T-cell (primary cell): ENCODE results near the gene HSBP1L1. TPM values are rescaled to one million over a fixed set of nuclear protein-coding genes. Genes with fewer than 3 reads are reported as not detected.

Source experiments
- ATAC-seq, 4 experiments: fragments of 200-7000 bp in 3 of 4; fragments of 150-1000 bp in 1 of 4; cut with Tn5 transposase; replicated peaks in 1 of 4; 1 replicate in 3 of 4; 2 replicates in 1 of 4; pipeline ENCODE4 v1.10.0; 2021; ENCODE audit warnings: moderate library complexity in 3 of 4, mild to moderate bottlenecking in 2 of 4, moderate number of reproducible peaks in 1 of 4
- CTCF ChIA-PET, 2 donors: fragments of 300-600 bp; sonication (Branson Sonifier 250); formaldehyde crosslinking; loops; one replicate each; lab custom pipeline; 2022; ENCODE audit warnings: antibody characterized with exemption in 2 of 2; lab: Charles Lee
- POLR2A ChIA-PET, 2 donors: fragments of 300-600 bp; sonication (Branson Sonifier 250); formaldehyde crosslinking; loops; one replicate each; lab custom pipeline; 2022; ENCODE audit warnings: antibody characterized with exemption in 2 of 2; lab: Charles Lee
- DNase-seq, 35 experiments: peaks; one replicate each; pipeline versions ENCODE4 v3.0.0 to v3.0.0-alpha.2; 2013 to 2023
- H3K27ac ChIP-seq: one replicate; pipeline ENCODE4 v1.5.1; 2013; ENCODE audit warnings: low read length
- H3K27me3 ChIP-seq, 2 experiments: replicated peaks in 1 of 2; 1 replicate in 1 of 2; 2 replicates in 1 of 2; pipeline versions ENCODE4 v1.6.1 to v1.7.0; 2013; ENCODE audit warnings: low read length in 1 of 2, mixed read lengths in 1 of 2; ENCODE audit not compliant: control insufficient read depth in 2 of 2, insufficient read depth in 2 of 2; ENCODE audit errors: extremely low read depth in 1 of 2
- H3K36me3 ChIP-seq, 2 donors: 1 replicate in 1 of 2; 2 replicates in 1 of 2; pipeline versions ENCODE4 v1.6.1 to v1.7.0; 2013; ENCODE audit warnings: low read length in 1 of 2; ENCODE audit not compliant: control insufficient read depth in 2 of 2, insufficient read depth in 1 of 2; ENCODE audit errors: extremely low read depth in 1 of 2
- H3K4me1 ChIP-seq, 2 experiments: 1 replicate in 1 of 2; 2 replicates in 1 of 2; pipeline versions ENCODE4 v1.6.1 to v1.7.0; 2013; ENCODE audit warnings: low read length in 2 of 2, mixed read lengths in 1 of 2; ENCODE audit not compliant: insufficient read depth in 2 of 2, control insufficient read depth in 1 of 2; ENCODE audit errors: extremely low read depth in 1 of 2
- H3K4me3 ChIP-seq, 2 donors: 1 replicate in 1 of 2; 2 replicates in 1 of 2; pipeline versions ENCODE4 v1.5.1 to v1.7.0; 2013; ENCODE audit warnings: mild to moderate bottlenecking in 2 of 2, low read length in 1 of 2, moderate library complexity in 1 of 2; ENCODE audit not compliant: control insufficient read depth in 1 of 2; ENCODE audit errors: extremely low read depth in 1 of 2
- H3K9me3 ChIP-seq: 2 replicates; pipeline ENCODE4 v1.7.0; 2013
- H3K27ac Mint-ChIP-seq, 2 donors: one replicate each; pipeline ENCODE4 v1.8.0; 2020 to 2021; ENCODE audit warnings: mild to moderate bottlenecking in 2 of 2, mixed read lengths in 2 of 2
- H3K27me3 Mint-ChIP-seq, 2 donors: one replicate each; pipeline ENCODE4 v1.8.0; 2021 to 2022; ENCODE audit warnings: mixed read lengths in 2 of 2
- H3K36me3 Mint-ChIP-seq: one replicate; pipeline ENCODE4 v1.8.0; 2021; ENCODE audit warnings: mixed read lengths
- H3K4me1 Mint-ChIP-seq, 3 donors: one replicate each; pipeline ENCODE4 v1.8.0; 2020 to 2022; ENCODE audit warnings: mixed read lengths in 3 of 3, mild to moderate bottlenecking in 1 of 3
- H3K4me3 Mint-ChIP-seq, 3 donors: one replicate each; pipeline ENCODE4 v1.8.0; 2020 to 2022; ENCODE audit warnings: mild to moderate bottlenecking in 3 of 3, mixed read lengths in 3 of 3, moderate library complexity in 3 of 3
- H3K9me3 Mint-ChIP-seq, 3 donors: one replicate each; pipeline ENCODE4 v1.8.0; 2020 to 2022; ENCODE audit warnings: mixed read lengths in 3 of 3
- WGBS: methylation state at CpG from one replicate; pipeline ENCODE4 v1.1.5; 2013; ENCODE audit warnings: missing lambda C conversion rate; ENCODE audit not compliant: insufficient coverage; 5-methylcytosine and 5-hydroxymethylcytosine counted together
- total RNA-seq, 35 experiments: library from RNA in 6 of 35; stranded (reverse) in 6 of 35; fragments of 120-200 nt in 1 of 35; gene quantifications; one replicate each; pipeline versions ENCODE4 v1.2.1 to v1.2.4 and lab custom pipeline; 2013 to 2026

HSBP1L1 gene
- total RNA-seq, 5 donors from 2014 or later (not counting 1 experiment from before 2014, with no cell fraction given) = 17.3 to 26.6 (median 20.6) TPM

DNA sequence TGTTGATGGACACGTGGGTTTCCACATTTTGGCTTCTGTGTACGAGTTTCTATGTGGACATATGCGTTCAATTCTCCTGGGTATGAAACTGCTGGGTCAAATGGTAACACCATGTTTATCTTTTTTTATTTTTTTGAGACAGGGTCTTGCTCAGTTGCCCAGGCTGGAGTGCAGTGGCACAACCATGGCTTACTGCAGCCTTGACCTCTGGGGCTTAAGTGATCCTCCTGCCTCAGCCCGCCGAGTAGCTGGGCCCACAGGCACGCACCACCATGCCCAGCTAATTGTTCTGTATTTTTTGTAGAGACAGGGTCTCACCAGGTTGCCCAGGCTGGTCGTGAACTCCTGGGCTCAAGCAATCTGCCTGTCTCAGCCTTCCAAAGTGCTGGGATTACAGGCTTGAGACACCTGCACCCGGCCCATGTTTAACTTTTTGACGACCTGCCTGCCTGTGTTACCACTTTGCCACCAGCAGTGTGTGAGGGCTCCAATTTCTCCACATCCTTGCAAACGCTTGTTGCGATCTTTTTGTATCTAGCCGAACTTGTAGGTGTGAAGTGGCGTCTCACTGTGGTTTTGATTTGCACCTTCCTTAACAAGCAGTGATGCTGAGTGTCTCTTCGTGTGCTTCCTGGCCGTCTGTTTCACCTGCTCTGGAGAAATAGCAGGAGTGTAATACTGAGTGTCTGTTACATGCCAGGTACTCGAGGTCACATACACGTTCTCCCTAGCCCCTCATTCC is 6.9 kb downstream of the HSBP1L1 start:
- Histone ChIP-seq H3K4me3 (no peak overlapping the region), H3K27me3 (no peaks in the 10 kb centered on the region), H3K36me3 (peaks cover 20 to 52% of the 10 kb centered on the region in 2 donors), H3K27ac (no peak overlapping the region), H3K9me3 (no peaks in the 10 kb centered on the region), H3K4me1 (peaks cover 0 to 5% of the 10 kb centered on the region in 2 experiments)
- ChIA-PET POLR2A (no interaction called here), CTCF (no interaction called here)
- ATAC-seq (no peak), DNase-seq (peak in 1 of 35 experiments; percentile 32)
- H3K36me3 Mint-ChIP-seq = peaks cover 34% of the 10 kb centered on the region
- peak overlapping the region in 1 of 2 donors; percentile 2 for H3K27ac Mint-ChIP-seq
- H3K4me3 Mint-ChIP-seq = peak overlapping the region in 1 of 3 donors; percentile 18
- H3K27me3 Mint-ChIP-seq = no peaks in the 10 kb centered on the region
- H3K9me3 Mint-ChIP-seq = no peaks in the 10 kb centered on the region
- H3K4me1 Mint-ChIP-seq = peaks cover 8 to 19% (median 16%) of the 10 kb centered on the region in 3 donors
- 90% methylated on average over 13 of the region's 17 CpGs for WGBS

DNA sequence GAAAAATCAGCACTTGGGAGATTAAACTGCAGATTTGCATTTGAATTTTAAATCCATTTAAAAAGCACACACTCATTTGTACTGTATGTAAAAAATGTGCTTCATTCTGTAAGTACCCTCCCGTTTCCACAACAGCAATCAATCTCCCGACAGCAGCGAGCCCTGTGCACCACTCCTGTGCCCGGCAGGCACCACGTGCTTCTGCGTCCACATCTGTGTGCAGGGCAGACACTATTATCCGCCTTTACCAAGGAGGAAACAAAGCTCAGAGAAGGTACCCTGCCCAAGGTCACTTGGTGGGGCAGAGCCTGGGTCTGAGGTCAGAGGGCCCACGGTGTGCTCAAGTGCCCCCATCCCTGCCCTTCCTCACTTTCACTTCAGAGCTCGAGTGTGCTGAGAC is 7.5 kb downstream of the HSBP1L1 start:
- H3K27me3 Mint-ChIP-seq = no peaks in the 10 kb centered on the region
- ATAC-seq = no peak
- Histone ChIP-seq H3K4me1 (peaks cover 0 to 5% of the 10 kb centered on the region in 2 experiments), H3K9me3 (no peaks in the 10 kb centered on the region), H3K27ac (no peak overlapping the region), H3K4me3 (no peak overlapping the region), H3K36me3 (peaks cover 26 to 52% of the 10 kb centered on the region in 2 donors), H3K27me3 (no peaks in the 10 kb centered on the region)
- H3K4me3 Mint-ChIP-seq = no peak overlapping the region
- ChIA-PET POLR2A (no interaction called here), CTCF (no interaction called here)
- no peak overlapping the region for H3K27ac Mint-ChIP-seq
- WGBS = 87% methylated on average over 6 of the region's 9 CpGs
- peaks cover 8 to 19% (median 16%) of the 10 kb centered on the region in 3 donors for H3K4me1 Mint-ChIP-seq
- no peak for DNase-seq
- peaks cover 34% of the 10 kb centered on the region for H3K36me3 Mint-ChIP-seq
- H3K9me3 Mint-ChIP-seq = no peaks in the 10 kb centered on the region

DNA sequence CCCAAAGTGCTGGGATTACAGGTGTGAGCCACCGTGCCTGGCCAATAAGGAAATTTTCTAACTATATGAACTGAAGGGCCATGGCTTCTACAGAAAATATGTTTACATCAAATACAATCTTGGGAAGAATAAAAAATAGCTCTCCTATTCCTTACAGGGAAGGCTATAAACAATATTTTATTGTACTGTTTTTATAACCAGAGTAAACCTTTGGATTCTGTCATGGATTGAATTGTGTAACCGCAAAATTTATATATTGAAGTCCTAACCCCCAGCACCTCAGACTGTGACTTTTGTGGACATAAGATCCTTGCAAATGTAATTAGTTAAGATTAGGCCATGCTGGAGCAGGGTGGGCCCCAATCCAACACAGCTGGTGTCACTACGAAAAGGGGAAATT is 8.3 kb downstream of the HSBP1L1 start:
- H3K27ac Mint-ChIP-seq = no peak overlapping the region
- H3K4me3 Mint-ChIP-seq = no peak overlapping the region
- POLR2A ChIA-PET = no interaction called here
- H3K36me3 Mint-ChIP-seq = peaks cover 34% of the 10 kb centered on the region
- Histone ChIP-seq H3K4me3 (no peak overlapping the region), H3K9me3 (no peaks in the 10 kb centered on the region), H3K4me1 (peaks cover 0 to 5% of the 10 kb centered on the region in 2 experiments), H3K27ac (no peak overlapping the region), H3K36me3 (peaks cover 26 to 52% of the 10 kb centered on the region in 2 donors), H3K27me3 (no peaks in the 10 kb centered on the region)
- 100% methylated on average over 1 of the region's 3 CpGs for WGBS
- peaks cover 10 to 23% (median 17%) of the 10 kb centered on the region in 3 donors for H3K4me1 Mint-ChIP-seq
- ATAC-seq (no peak), DNase-seq (no peak)
- no peaks in the 10 kb centered on the region for H3K27me3 Mint-ChIP-seq
- no peaks in the 10 kb centered on the region for H3K9me3 Mint-ChIP-seq
- CTCF ChIA-PET = no interaction called here

DNA sequence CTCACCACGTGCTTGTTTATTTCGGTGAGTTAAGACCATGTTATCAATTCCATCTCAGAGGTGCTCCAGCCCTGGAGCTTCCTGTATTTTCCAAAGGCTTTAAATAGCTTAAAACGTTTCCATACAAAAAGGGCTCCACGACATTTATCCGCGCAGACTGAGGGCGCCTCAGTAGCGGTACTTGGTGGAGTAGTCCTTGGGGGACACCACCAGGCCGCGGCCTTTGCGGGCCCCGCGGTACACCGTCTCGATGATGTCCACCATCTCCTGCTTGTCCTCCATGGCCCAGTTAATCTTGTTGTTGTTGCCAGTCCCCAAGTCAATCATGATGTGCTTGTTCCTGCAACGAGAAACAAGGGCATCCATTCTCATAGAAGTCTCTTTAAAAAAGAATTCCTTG is 9.1 kb downstream of the HSBP1L1 start:
- H3K4me1 ChIP-seq = peaks cover 0 to 5% of the 10 kb centered on the region in 2 experiments
- H3K27me3 ChIP-seq = no peaks in the 10 kb centered on the region
- Mint-ChIP-seq H3K36me3 (peaks cover 38% of the 10 kb centered on the region), H3K4me3 (no peak overlapping the region), H3K27me3 (no peaks in the 10 kb centered on the region), H3K27ac (no peak overlapping the region), H3K4me1 (peaks cover 13 to 29% (median 22%) of the 10 kb centered on the region in 3 donors), H3K9me3 (no peaks in the 10 kb centered on the region)
- H3K4me3 ChIP-seq = no peak overlapping the region
- no peak for ATAC-seq
- whole genome bisulfite sequencing = 97% methylated on average over 16 of the region's 16 CpGs
- POLR2A ChIA-PET = no interaction called here
- DNase-seq = no peak
- H3K9me3 ChIP-seq = no peaks in the 10 kb centered on the region
- peaks cover 26 to 52% of the 10 kb centered on the region in 2 donors for H3K36me3 ChIP-seq
- no peak overlapping the region for H3K27ac ChIP-seq
- CTCF ChIA-PET = no interaction called here

DNA sequence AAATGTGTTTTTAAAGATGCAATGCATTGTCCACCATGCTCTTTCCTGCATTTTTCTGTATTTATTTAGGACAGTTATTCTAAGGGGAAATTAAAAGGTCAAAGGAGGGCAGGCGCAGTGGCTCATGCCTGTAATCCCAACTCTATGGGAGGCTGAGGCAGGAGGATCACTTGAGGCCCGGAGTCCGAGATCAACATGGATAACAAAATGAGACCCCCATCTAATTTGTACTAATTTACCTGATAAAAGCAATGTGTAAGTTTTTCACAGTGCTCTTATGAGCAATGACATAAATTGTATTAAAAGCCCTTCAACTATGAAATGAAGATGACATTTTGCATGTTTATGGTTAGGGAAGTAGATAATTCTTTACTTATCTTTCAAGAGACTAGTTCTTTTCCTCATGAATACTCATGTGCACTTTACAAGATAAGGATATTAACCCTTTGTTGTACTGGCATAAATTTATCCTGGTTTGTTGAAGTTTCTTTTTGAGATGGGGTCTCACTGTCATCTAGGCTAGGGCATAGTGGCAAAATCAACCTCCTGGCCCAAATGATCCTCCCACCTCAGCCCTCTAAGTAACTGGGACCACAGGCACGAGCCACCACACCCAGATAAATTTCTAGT is 9.7 kb downstream of the HSBP1L1 start:
- H3K27me3 ChIP-seq = no peaks in the 10 kb centered on the region
- ChIA-PET CTCF (interaction anchor here in 1 of 2 donors (0.6 kb wide), 1 partner anchor 67 kb away, joined by 3 read pairs; no protein-coding TSS in a partner anchor), POLR2A (no interaction called here)
- no peak overlapping the region for H3K4me3 ChIP-seq
- DNase-seq (no peak), ATAC-seq (no peak)
- peaks cover 26 to 52% of the 10 kb centered on the region in 2 donors for H3K36me3 ChIP-seq
- Mint-ChIP-seq H3K27me3 (no peaks in the 10 kb centered on the region), H3K9me3 (no peaks in the 10 kb centered on the region), H3K27ac (no peak overlapping the region), H3K4me1 (peaks cover 13 to 29% (median 23%) of the 10 kb centered on the region in 3 donors), H3K36me3 (peaks cover 38% of the 10 kb centered on the region), H3K4me3 (no peak overlapping the region)
- no peaks in the 10 kb centered on the region for H3K9me3 ChIP-seq
- H3K4me1 ChIP-seq = peaks cover 0 to 5% of the 10 kb centered on the region in 2 experiments
- H3K27ac ChIP-seq = no peak overlapping the region
- no CpG with 5 or more reads among the region's 4 CpGs for WGBS

DNA sequence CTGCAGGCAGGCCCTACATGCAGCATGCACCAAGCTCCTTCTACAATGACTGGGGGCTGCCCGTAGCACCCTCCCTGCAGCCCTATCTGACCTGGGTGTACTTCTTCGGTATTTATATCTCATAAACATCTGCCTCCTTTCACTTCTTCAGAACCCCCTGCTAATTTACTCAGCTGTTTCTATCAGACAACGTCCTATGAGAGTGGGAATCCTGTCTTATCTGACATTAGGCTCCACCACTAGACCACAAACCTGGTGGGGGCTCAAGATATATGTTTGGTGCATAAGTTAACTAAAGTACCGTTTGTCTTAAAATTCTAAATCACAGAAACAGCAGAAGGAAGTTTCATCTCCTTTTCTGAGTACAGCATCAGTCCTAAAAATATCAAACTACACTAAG is 10.6 kb downstream of the HSBP1L1 start:
- Mint-ChIP-seq H3K9me3 (no peaks in the 10 kb centered on the region), H3K4me1 (peaks cover 18 to 31% (median 27%) of the 10 kb centered on the region in 3 donors), H3K36me3 (peaks cover 44% of the 10 kb centered on the region), H3K27me3 (no peaks in the 10 kb centered on the region), H3K4me3 (no peak overlapping the region), H3K27ac (no peak overlapping the region)
- H3K27ac ChIP-seq = no peak overlapping the region
- ChIA-PET CTCF (interaction anchor here in 1 of 2 donors (0.6 kb wide), 1 partner anchor 68 kb away, joined by 3 read pairs; no protein-coding TSS in a partner anchor), POLR2A (no interaction called here)
- no peaks in the 10 kb centered on the region for H3K9me3 ChIP-seq
- 100% methylated on average over 1 of the region's 4 CpGs for WGBS
- DNase-seq = no peak
- peaks cover 0 to 7% of the 10 kb centered on the region in 2 experiments for H3K4me1 ChIP-seq
- no peaks in the 10 kb centered on the region for H3K27me3 ChIP-seq
- H3K36me3 ChIP-seq = peaks cover 26 to 52% of the 10 kb centered on the region in 2 donors
- H3K4me3 ChIP-seq = no peak overlapping the region
- no peak for ATAC-seq
